Liver (tissue), 2 donors: ENCODE results near the gene MAPK8.

Source experiments
- CTCF ChIP-seq: fragments of 150-350 bp; IDR thresholded peaks from 2 replicates; pipeline ENCODE4 v1.5.1; 2017; ENCODE audit warnings: improper control_type of control experiment, low read depth, low read length; ENCODE audit not compliant: missing input control
- TF ChIP-seq, protein P1 (sequence below): IDR thresholded peaks from 2 replicates; pipeline ENCODE4 v1.6.1; 2016; ENCODE audit warnings: antibody characterized with exemption
- donor health status: healthy.

DNA sequence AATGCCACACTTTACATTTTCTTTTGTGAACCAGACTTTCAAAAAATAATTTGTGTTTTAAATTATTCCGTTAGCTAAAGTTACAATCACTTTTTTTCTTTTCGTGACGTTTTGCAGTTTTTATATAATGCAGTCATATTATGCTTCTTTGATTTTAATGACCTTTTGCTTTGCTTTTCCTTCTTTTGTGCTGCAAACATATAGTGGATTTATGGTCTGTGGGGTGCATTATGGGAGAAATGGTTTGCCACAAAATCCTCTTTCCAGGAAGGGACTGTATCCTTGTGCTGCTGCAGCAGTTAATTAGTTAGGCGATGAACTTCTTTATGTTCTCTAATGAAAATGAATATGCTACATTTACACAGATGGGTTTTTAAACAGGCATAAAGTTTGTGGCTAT, 117.4 kb downstream of the MAPK8 start:
- TF ChIP-seq CTCF = no peak
- TF ChIP-seq, protein P1, sequence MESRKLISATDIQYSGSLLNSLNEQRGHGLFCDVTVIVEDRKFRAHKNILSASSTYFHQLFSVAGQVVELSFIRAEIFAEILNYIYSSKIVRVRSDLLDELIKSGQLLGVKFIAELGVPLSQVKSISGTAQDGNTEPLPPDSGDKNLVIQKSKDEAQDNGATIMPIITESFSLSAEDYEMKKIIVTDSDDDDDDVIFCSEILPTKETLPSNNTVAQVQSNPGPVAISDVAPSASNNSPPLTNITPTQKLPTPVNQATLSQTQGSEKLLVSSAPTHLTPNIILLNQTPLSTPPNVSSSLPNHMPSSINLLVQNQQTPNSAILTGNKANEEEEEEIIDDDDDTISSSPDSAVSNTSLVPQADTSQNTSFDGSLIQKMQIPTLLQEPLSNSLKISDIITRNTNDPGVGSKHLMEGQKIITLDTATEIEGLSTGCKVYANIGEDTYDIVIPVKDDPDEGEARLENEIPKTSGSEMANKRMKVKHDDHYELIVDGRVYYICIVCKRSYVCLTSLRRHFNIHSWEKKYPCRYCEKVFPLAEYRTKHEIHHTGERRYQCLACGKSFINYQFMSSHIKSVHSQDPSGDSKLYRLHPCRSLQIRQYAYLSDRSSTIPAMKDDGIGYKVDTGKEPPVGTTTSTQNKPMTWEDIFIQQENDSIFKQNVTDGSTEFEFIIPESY = no peak
